OCI-LY1 (cell line): Measurements from ENCODE around the gene C12orf76.

Experiments used
- EZH2 ChIP-seq: fragments of 200-600 bp; sonication (generic), shearing (Covaris generic); IDR thresholded peaks from 2 replicates; pipeline ENCODE4 v1.8.0; 2017; ENCODE audit warnings: borderline replicate concordance, mixed run types, mild to moderate bottlenecking, antibody characterized with exemption, low read length, moderate library complexity, mixed read lengths
- TF ChIP-seq, protein P1 (sequence below): fragments of 200-600 bp; sonication (generic), shearing (Covaris generic); IDR thresholded peaks from 2 replicates; pipeline ENCODE4 v1.5.1; 2017; ENCODE audit warnings: mild to moderate bottlenecking, antibody characterized with exemption, low read length, moderate library complexity, mixed read lengths

DNA sequence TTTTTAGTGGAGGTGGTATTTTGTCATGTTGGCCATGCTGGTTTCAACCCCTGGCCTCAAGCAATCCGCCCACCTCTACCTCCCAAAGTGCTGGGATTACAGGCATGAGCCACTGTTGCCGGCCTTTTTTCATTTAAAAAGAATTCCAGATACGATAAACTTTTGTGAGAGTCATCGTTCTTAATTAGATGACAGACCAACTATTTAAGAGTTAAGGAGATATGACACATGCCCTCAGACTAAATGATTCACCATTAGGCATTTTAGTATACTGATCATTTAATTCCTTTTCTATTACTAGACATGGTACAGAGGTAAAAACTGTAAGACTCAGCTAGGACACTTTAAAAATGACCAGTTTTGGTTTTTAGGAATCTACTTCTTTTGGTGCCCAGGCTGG lies 46.7 kb downstream of the C12orf76 start:
- TF ChIP-seq, protein P1, sequence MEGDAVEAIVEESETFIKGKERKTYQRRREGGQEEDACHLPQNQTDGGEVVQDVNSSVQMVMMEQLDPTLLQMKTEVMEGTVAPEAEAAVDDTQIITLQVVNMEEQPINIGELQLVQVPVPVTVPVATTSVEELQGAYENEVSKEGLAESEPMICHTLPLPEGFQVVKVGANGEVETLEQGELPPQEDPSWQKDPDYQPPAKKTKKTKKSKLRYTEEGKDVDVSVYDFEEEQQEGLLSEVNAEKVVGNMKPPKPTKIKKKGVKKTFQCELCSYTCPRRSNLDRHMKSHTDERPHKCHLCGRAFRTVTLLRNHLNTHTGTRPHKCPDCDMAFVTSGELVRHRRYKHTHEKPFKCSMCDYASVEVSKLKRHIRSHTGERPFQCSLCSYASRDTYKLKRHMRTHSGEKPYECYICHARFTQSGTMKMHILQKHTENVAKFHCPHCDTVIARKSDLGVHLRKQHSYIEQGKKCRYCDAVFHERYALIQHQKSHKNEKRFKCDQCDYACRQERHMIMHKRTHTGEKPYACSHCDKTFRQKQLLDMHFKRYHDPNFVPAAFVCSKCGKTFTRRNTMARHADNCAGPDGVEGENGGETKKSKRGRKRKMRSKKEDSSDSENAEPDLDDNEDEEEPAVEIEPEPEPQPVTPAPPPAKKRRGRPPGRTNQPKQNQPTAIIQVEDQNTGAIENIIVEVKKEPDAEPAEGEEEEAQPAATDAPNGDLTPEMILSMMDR, result no peak
- no peak for TF ChIP-seq EZH2
